DOHH2 (cell line): ENCODE data around the gene PARD6B.

ENCODE experiments used
- CTCF ChIP-seq: fragments of 200-600 bp; sonication (generic); IDR thresholded peaks from one replicate; pipeline ENCODE4 v1.5.1; 2014; ENCODE audit warnings: antibody characterized with exemption, mild to moderate bottlenecking, low read depth, low read length; ENCODE audit not compliant: poor library complexity, severe bottlenecking
- EZH2phosphoT487 ChIP-seq: fragments of 200-600 bp; sonication (generic); IDR thresholded peaks from 2 replicates; pipeline ENCODE4 v1.6.1; 2017; ENCODE audit warnings: borderline replicate concordance, mild to moderate bottlenecking, antibody characterized with exemption, low read length, moderate library complexity, mixed read lengths

- TF ChIP-seq CTCF, result no peak
- TF ChIP-seq EZH2phosphoT487, result no peak
Measured at GRCh38 chr20:50720582-50720981, 10.8 kb upstream of the PARD6B start.
